Smooth muscle cell (in vitro differentiated cells): Measurements from ENCODE around the gene NT5DC4. TPM values are rescaled to one million over a fixed set of nuclear protein-coding genes. Genes with fewer than 3 reads are reported as not detected.

ENCODE experiments used
- DNase-seq: peaks from one replicate; lab custom pipeline; 2025; ENCODE audit not compliant: unreplicated experiment; lab: John Stamatoyannopoulos, UW
- H2AFZ ChIP-seq: fragments of 200-600 bp; sonication (generic); 2 replicates; pipeline ENCODE4 v1.6.0; 2016; ENCODE audit warnings: antibody characterized with exemption, low read depth, mild to moderate bottlenecking
- H3F3A ChIP-seq: fragments of 200-600 bp; sonication (generic); 2 replicates; pipeline ENCODE4 v1.6.0; 2017; ENCODE audit warnings: antibody characterized with exemption, low read depth
- H3K27ac ChIP-seq: fragments of 200-600 bp; sonication (generic); 2 replicates; pipeline ENCODE4 v1.5.1; 2016; ENCODE audit warnings: low read depth, mild to moderate bottlenecking
- H3K27me3 ChIP-seq: fragments of 200-600 bp; sonication (generic); 2 replicates; pipeline ENCODE4 v1.6.1; 2016; ENCODE audit warnings: low read depth, mild to moderate bottlenecking
- H3K36me3 ChIP-seq: fragments of 200-600 bp; sonication (generic); 2 replicates; pipeline ENCODE4 v1.5.1; 2016; ENCODE audit warnings: low read depth
- H3K4me1 ChIP-seq: fragments of 200-600 bp; sonication (generic); 2 replicates; pipeline ENCODE4 v1.5.1; 2016; ENCODE audit warnings: low read depth
- H3K4me2 ChIP-seq: fragments of 200-600 bp; sonication (generic); 2 replicates; pipeline ENCODE4 v1.6.0; 2016; ENCODE audit warnings: mild to moderate bottlenecking
- H3K4me3 ChIP-seq: fragments of 200-600 bp; sonication (generic); 2 replicates; pipeline ENCODE4 v1.5.1; 2016; ENCODE audit warnings: mild to moderate bottlenecking
- H3K79me2 ChIP-seq: fragments of 200-600 bp; sonication (generic); 2 replicates; pipeline ENCODE4 v1.6.0; 2016; ENCODE audit warnings: low read depth, mild to moderate bottlenecking
- H3K9ac ChIP-seq: fragments of 200-600 bp; sonication (generic); 2 replicates; pipeline ENCODE4 v1.6.0; 2016; ENCODE audit warnings: low read depth
- H3K9me3 ChIP-seq: fragments of 200-600 bp; sonication (generic); replicated peaks from 2 replicates; pipeline ENCODE4 v1.5.1; 2016; ENCODE audit warnings: low read depth
- H4K20me1 ChIP-seq: fragments of 200-600 bp; sonication (generic); 2 replicates; pipeline ENCODE4 v1.6.0; 2016; ENCODE audit warnings: low read depth
- WGBS: methylation state at CpG from one replicate; pipeline ENCODE4 v1.1.7; 2016; ENCODE audit warnings: low lambda C conversion rate; 5-methylcytosine and 5-hydroxymethylcytosine counted together
- polyA plus RNA-seq: library from polyadenylated mRNA; unstranded; fragments of >200 nt; fragmentation: Nextera tagmentation; extraction: Ambion mirVana; gene quantifications from 2 replicates; pipeline ENCODE4 v1.2.1, GENCODE V29; 2016
- total RNA-seq: library from RNA; depleted of rRNA; stranded (reverse); fragments of >200 nt; gene quantifications from 2 replicates; pipeline ENCODE4 v1.2.3, GENCODE V29; 2014
- TF ChIP-seq, protein P1 (sequence below): fragments of 200-600 bp; sonication (generic); IDR thresholded peaks from 2 replicates; pipeline ENCODE4 v1.5.1; 2017; ENCODE audit warnings: borderline replicate concordance, mild to moderate bottlenecking, antibody characterized with exemption; ENCODE audit not compliant: insufficient read depth, poor library complexity, severe bottlenecking

The NT5DC4 gene
- total and polyA plus RNA-seq, 2 experiments from 2014 or later = not detected

DNA sequence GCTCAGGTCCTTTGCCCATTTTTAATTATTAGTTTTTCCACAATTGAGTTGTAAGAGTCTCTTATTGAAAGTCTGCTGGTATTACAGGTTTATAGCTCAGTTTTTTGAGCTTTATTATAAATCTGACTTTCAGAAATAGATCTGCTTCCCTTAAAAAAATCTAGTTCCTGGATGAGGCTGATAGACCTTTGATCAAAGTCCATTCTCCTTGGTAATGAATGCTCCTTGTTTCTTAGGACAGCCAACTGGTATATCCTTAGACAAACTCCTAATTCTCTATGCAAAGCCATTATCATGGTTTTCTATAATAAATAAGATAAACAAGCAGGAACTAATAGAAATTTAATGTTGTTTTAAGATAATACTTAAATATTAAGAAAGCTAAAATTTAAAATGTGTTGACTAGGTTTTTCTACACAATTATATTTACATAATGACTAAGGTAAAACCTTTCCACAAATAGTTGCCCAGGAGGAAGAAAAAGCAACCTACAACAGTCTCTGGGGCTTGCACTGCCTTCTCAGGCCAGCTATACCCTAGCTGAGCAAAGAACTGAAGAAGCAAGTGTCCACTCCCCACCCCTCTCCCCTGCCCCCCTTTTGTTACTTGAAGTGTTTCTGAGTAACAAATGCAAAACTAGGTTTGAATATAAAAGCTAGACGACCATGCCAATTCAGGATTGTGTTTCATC is 16.9 kb downstream of the NT5DC4 start:
- Histone ChIP-seq H3K27ac (no peak overlapping the region), H3K27me3 (no peaks in the 10 kb centered on the region), H3K9me3 (no peaks in the 10 kb centered on the region), H3F3A (no peaks in the 10 kb centered on the region), H3K4me2 (no peak overlapping the region), H4K20me1 (no peaks in the 10 kb centered on the region), H2AFZ (no peak overlapping the region), H3K79me2 (no peaks in the 10 kb centered on the region), H3K4me1 (no peaks in the 10 kb centered on the region), H3K4me3 (no peak overlapping the region), H3K36me3 (no peaks in the 10 kb centered on the region), H3K9ac (no peak overlapping the region)
- 100% methylated on average over 1 of the region's 1 CpG for WGBS
- TF ChIP-seq, protein P1, sequence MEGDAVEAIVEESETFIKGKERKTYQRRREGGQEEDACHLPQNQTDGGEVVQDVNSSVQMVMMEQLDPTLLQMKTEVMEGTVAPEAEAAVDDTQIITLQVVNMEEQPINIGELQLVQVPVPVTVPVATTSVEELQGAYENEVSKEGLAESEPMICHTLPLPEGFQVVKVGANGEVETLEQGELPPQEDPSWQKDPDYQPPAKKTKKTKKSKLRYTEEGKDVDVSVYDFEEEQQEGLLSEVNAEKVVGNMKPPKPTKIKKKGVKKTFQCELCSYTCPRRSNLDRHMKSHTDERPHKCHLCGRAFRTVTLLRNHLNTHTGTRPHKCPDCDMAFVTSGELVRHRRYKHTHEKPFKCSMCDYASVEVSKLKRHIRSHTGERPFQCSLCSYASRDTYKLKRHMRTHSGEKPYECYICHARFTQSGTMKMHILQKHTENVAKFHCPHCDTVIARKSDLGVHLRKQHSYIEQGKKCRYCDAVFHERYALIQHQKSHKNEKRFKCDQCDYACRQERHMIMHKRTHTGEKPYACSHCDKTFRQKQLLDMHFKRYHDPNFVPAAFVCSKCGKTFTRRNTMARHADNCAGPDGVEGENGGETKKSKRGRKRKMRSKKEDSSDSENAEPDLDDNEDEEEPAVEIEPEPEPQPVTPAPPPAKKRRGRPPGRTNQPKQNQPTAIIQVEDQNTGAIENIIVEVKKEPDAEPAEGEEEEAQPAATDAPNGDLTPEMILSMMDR = no peak
- DNase-seq = no peak

DNA sequence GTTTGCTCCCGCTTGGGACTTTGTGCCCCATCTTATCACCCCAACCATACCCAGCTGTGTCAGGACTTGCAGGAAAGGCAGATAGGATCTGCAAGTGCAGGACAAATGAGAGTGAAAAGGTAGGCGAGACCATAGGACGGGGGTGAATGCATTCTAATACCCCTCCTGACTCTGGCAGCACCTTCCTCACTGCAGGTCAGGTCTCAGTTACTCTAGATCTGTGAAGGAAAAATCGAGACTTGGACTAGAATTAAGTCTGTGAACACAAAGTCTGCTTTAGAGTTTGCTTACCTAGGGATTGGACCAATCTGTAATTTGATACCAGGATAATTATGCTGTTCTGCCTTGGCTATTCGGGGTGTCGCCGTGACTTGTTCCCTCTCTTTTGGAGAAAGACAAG is 19.7 kb downstream of the NT5DC4 start:
- Histone ChIP-seq H3K4me1 (no peaks in the 10 kb centered on the region), H3K27me3 (no peaks in the 10 kb centered on the region), H2AFZ (no peak overlapping the region)

DNA sequence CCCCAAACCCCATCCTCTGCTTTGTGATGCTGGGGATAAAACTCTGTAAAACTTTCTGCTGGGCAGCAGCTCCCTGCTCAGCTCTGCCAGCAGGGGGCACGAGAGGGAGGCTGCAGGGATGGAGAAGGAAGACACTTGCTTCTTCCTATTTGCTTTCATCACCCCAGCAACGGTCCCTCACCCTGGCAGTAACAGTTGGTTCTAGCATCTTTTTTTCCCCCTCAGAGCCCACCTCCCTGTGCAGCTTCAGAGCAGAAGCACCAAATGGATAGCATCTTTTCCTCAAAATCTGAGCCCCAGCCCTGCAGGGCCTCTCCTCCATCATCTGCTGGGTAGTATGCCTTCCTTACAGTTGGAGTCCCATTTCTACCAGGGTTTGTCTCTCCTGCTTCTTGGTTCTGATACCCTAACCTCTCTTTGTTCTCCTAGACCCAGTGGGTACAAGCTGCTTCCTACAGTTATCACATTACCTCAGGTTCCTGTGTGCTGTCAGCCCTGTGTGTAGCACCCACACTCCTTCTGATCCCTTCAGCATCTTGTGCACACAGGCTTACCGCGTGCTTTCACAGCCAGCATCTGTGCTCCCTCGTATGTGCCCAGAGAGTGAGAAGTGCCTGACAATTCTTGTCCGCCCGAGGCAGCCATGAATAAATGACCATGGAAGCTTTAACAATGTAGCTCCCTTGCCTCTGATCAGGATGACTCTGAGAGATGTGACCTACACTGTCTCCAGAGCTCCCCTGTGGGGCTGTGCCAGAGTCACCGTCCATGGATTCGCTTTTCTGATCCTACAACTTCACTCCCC is 29.1 kb downstream of the NT5DC4 start:
- H3K9ac ChIP-seq = no peak overlapping the region
- peak overlapping the region; percentile 38 for H3K27ac ChIP-seq
- TF ChIP-seq, protein P1 = peak; percentile 94
- H3F3A ChIP-seq = no peaks in the 10 kb centered on the region
- 66% methylated on average over 9 of the region's 9 CpGs for WGBS
- DNase-seq = peak; percentile 47
- H3K9me3 ChIP-seq = no peaks in the 10 kb centered on the region
- H3K4me3 ChIP-seq = no peak overlapping the region
- H3K27me3 ChIP-seq = no peaks in the 10 kb centered on the region
- H3K36me3 ChIP-seq = no peaks in the 10 kb centered on the region
- H2AFZ ChIP-seq = peak overlapping the region; percentile 20
- H3K4me1 ChIP-seq = no peaks in the 10 kb centered on the region
- no peaks in the 10 kb centered on the region for H4K20me1 ChIP-seq
- H3K79me2 ChIP-seq = no peaks in the 10 kb centered on the region
- peak overlapping the region; percentile 14 for H3K4me2 ChIP-seq

More for the DNA sequence above, 19.7 kb downstream of the NT5DC4 start:
- Histone ChIP-seq H3F3A (no peaks in the 10 kb centered on the region), H3K4me3 (no peak overlapping the region), H4K20me1 (no peaks in the 10 kb centered on the region), H3K9me3 (no peaks in the 10 kb centered on the region), H3K9ac (no peak overlapping the region), H3K4me2 (no peak overlapping the region), H3K79me2 (no peaks in the 10 kb centered on the region), H3K36me3 (no peaks in the 10 kb centered on the region), H3K27ac (no peak overlapping the region)
- DNase-seq = no peak
- 79% methylated on average over 7 of the region's 7 CpGs for WGBS
- TF ChIP-seq, protein P1 = no peak
